ENCODE data around the gene TRAPPC11.

TRAPPC11 gene

GRCh38 chr4:183738081-183738673 is 79.1 kb downstream of the TRAPPC11 start:
- no peak for TF ChIP-seq CTCF (IDR thresholded peaks at IDR 0.05; ENCODE audit: low read length, missing control alignments)
- peak; percentile 83 for DNase-seq (ENCODE audit: low read depth)
- no peak overlapping the region for H3K4me3 ChIP-seq (replicated peaks; ENCODE audit: low read depth, low read length)

DNA sequence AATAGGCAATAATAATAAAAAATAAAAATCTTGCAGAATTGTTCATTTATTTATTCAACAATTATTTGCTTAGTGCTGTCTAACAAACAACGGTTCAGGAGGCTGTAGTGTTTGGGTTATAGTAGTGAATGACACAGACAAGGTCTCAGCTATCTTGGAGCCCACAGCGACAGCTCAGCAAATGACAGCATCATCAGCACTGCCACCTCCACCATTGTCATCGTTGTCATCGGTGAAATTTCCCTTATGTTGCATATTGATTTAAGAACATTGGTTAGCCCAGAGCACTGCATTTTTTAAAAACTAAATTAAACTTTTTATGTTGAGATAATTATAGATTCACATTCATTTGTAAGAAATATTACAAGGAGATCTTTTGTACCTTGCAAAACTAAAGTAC is 79.9 kb downstream of the TRAPPC11 start:
- TF ChIP-seq CTCF (IDR thresholded peaks at IDR 0.05; ENCODE audit: low read length, missing control alignments): no peak
- no peak for DNase-seq (ENCODE audit: low read depth)
- H3K4me3 ChIP-seq (replicated peaks; ENCODE audit: low read depth, low read length): no peak overlapping the region

GRCh38 chr4:183746305-183747229 is 87.5 kb downstream of the TRAPPC11 start:
- no peak for TF ChIP-seq CTCF (IDR thresholded peaks at IDR 0.05; ENCODE audit: low read length, missing control alignments)
- no peak for DNase-seq (ENCODE audit: low read depth)
- no peak overlapping the region for H3K4me3 ChIP-seq (replicated peaks; ENCODE audit: low read depth, low read length)

- no peak for TF ChIP-seq CTCF (IDR thresholded peaks at IDR 0.05; ENCODE audit: low read length, missing control alignments)
- DNase-seq (ENCODE audit: low read depth): no peak
- H3K4me3 ChIP-seq (replicated peaks; ENCODE audit: low read depth, low read length): no peak overlapping the region
These were observed 88.3 kb downstream of the TRAPPC11 start for GRCh38 chr4:183747380-183747779.

- DNase-seq (ENCODE audit: low read depth): no peak
- TF ChIP-seq CTCF (IDR thresholded peaks at IDR 0.05; ENCODE audit: low read length, missing control alignments): no peak
These were observed 89.0 kb downstream of the TRAPPC11 start for GRCh38 chr4:183747931-183748670.

DNA sequence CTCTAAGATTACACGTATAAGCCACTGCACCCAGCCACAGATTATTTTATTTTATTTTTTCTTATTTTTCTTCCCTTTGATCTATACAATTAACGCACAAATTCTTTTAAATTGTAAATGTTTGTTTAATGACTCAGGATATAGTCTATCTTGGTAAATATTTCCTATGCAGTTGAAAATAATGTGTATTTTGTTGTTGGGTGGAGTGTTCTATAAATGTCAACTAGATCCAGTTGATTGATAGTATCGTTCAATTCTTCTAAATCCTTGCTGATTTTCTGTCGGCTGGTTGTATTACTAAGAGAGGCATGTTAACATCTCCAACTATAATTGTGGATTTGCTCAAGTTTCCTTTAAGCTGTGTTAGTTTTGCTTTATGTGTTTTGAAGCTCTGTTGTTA is 92.0 kb downstream of the TRAPPC11 start:
- no peak for DNase-seq (ENCODE audit: low read depth)
- no peak overlapping the region for H3K4me3 ChIP-seq (replicated peaks; ENCODE audit: low read depth, low read length)
- no peak for TF ChIP-seq CTCF (IDR thresholded peaks at IDR 0.05; ENCODE audit: low read length, missing control alignments)

More at GRCh38 chr4:183747931-183748670, 89.0 kb downstream of the TRAPPC11 start:
- H3K4me3 ChIP-seq (replicated peaks; ENCODE audit: low read depth, low read length): no peak overlapping the region
